ENCODE results near the gene NOL4L.

The NOL4L gene

DNA sequence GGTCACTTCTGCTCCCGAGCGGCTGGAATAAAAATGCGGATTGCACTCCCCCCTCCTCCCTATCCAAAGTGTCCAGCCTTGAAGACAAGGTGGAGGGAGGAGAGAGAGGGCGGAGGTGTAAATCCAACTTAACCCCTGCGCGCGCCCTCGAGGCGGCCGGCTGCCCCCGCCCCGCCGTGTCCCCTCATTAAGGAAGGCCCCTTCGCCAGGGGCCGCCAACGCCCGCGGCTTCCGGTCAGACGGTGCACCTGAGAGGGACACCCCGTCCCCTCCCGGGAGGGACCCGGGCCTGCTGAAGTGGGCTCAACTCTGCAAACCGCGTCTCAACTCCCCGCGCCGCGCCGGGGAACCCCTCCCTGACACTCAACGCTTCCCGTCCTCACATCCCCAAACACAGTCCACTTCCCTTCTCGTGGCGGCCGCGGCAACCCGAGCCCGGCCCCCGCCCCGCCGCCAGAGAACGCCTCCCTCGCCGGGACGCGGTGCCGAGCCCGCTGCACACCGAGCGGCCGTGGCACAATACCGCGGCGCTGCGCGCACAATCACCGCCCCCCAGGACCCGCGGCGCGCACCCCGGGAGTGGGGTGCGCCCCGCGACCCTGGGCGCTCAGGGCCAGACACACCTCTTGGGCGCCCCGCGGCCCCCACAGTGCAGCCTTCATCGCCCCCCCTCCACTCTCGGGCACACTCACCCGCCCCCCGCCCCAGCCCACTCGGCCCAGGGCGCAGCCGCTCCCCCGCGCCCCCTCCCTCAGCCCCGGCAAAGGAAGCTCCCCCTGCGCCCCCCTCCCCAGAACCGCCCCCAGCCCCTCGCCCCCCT, 102.5 kb downstream of the NOL4L start:
- no peaks in the 10 kb centered on the region for H3K36me3 ChIP-seq
- H3K27me3 ChIP-seq, result no peaks in the 10 kb centered on the region
- TF ChIP-seq, protein P1, sequence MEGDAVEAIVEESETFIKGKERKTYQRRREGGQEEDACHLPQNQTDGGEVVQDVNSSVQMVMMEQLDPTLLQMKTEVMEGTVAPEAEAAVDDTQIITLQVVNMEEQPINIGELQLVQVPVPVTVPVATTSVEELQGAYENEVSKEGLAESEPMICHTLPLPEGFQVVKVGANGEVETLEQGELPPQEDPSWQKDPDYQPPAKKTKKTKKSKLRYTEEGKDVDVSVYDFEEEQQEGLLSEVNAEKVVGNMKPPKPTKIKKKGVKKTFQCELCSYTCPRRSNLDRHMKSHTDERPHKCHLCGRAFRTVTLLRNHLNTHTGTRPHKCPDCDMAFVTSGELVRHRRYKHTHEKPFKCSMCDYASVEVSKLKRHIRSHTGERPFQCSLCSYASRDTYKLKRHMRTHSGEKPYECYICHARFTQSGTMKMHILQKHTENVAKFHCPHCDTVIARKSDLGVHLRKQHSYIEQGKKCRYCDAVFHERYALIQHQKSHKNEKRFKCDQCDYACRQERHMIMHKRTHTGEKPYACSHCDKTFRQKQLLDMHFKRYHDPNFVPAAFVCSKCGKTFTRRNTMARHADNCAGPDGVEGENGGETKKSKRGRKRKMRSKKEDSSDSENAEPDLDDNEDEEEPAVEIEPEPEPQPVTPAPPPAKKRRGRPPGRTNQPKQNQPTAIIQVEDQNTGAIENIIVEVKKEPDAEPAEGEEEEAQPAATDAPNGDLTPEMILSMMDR (IDR thresholded peaks at IDR 0.05), result peak; percentile 42
- peak overlapping the region; percentile 92 for H3K27ac ChIP-seq
- no peaks in the 10 kb centered on the region for H3K9me3 ChIP-seq
- H3K4me3 ChIP-seq (ENCODE audit: low read depth in 1 of 2, low read length in 1 of 2), result peak overlapping the region; percentile 88 to 90
- H3K4me1 ChIP-seq (ENCODE audit: control insufficient read depth in 1 of 2, insufficient read depth in 1 of 2, low read depth in 1 of 2, low read length in 1 of 2), result peaks cover 49 to 63% of the 10 kb centered on the region in 2 experiments

- peaks cover 54 to 68% of the 10 kb centered on the region in 2 experiments for H3K4me1 ChIP-seq (ENCODE audit: control insufficient read depth in 1 of 2, insufficient read depth in 1 of 2, low read depth in 1 of 2, low read length in 1 of 2)
- TF ChIP-seq, protein P1 (IDR thresholded peaks at IDR 0.05), result no peak
- H3K27me3 ChIP-seq, result no peaks in the 10 kb centered on the region
- H3K4me3 ChIP-seq (ENCODE audit: low read depth in 1 of 2, low read length in 1 of 2), result peak overlapping the region; percentile 88 to 90
- peak overlapping the region; percentile 92 for H3K27ac ChIP-seq
- no peaks in the 10 kb centered on the region for H3K9me3 ChIP-seq
- no peaks in the 10 kb centered on the region for H3K36me3 ChIP-seq
Observed at GRCh38 chr20:32482143-32482441, 103.0 kb downstream of the NOL4L start.

- Histone ChIP-seq H3K4me3 (ENCODE audit: low read depth in 1 of 2, low read length in 1 of 2) (peak overlapping the region; percentile 88 to 90), H3K36me3 (no peaks in the 10 kb centered on the region), H3K4me1 (ENCODE audit: control insufficient read depth in 1 of 2, insufficient read depth in 1 of 2, low read depth in 1 of 2, low read length in 1 of 2) (peaks cover 60 to 74% of the 10 kb centered on the region in 2 experiments), H3K9me3 (no peaks in the 10 kb centered on the region), H3K27me3 (no peaks in the 10 kb centered on the region), H3K27ac (peak overlapping the region; percentile 92)
- TF ChIP-seq, protein P1 (IDR thresholded peaks at IDR 0.05), result no peak
Observed at GRCh38 chr20:32481311-32482142, 103.6 kb downstream of the NOL4L start.

GRCh38 chr20:32480371-32481241, 104.5 kb downstream of the NOL4L start:
- Histone ChIP-seq H3K27ac (peak overlapping the region; percentile 92), H3K4me3 (ENCODE audit: low read depth in 1 of 2, low read length in 1 of 2) (peak overlapping the region; percentile 88 to 90), H3K36me3 (no peaks in the 10 kb centered on the region), H3K27me3 (no peaks in the 10 kb centered on the region), H3K4me1 (ENCODE audit: control insufficient read depth in 1 of 2, insufficient read depth in 1 of 2, low read depth in 1 of 2, low read length in 1 of 2) (peaks cover 69 to 83% of the 10 kb centered on the region in 2 experiments), H3K9me3 (no peaks in the 10 kb centered on the region)
- TF ChIP-seq, protein P1 (IDR thresholded peaks at IDR 0.05), result no peak

- Histone ChIP-seq H3K27ac (peak overlapping the region; percentile 92), H3K36me3 (peaks cover under 1% of the 10 kb centered on the region), H3K9me3 (no peaks in the 10 kb centered on the region), H3K4me1 (ENCODE audit: control insufficient read depth in 1 of 2, insufficient read depth in 1 of 2, low read depth in 1 of 2, low read length in 1 of 2) (peaks cover 72 to 85% of the 10 kb centered on the region in 2 experiments), H3K4me3 (ENCODE audit: low read depth in 1 of 2, low read length in 1 of 2) (no peak overlapping the region), H3K27me3 (no peaks in the 10 kb centered on the region)
- TF ChIP-seq, protein P1 (IDR thresholded peaks at IDR 0.05), result no peak
Observed at GRCh38 chr20:32479697-32480171, 105.4 kb downstream of the NOL4L start.
